IPS-15b (cell line): ENCODE data around the gene TIMP3.
"Not testable (repeated sequence)": the region's sequence is repeated elsewhere in the genome, so short reads cannot be mapped to it uniquely, and the experiment has no call there.

ENCODE experiments used
- H3K27me3 ChIP-seq: one replicate; pipeline ENCODE4 v1.6.1; 2013; ENCODE audit warnings: low read length; ENCODE audit not compliant: control insufficient read depth, insufficient read depth
- H3K36me3 ChIP-seq: one replicate; pipeline ENCODE4 v1.6.1; 2013; ENCODE audit warnings: low read length; ENCODE audit not compliant: control insufficient read depth, insufficient read depth
- H3K4me1 ChIP-seq: one replicate; pipeline ENCODE4 v1.6.1; 2013; ENCODE audit warnings: mild to moderate bottlenecking, low read length; ENCODE audit not compliant: control insufficient read depth, insufficient read depth
- H3K4me3 ChIP-seq: one replicate; pipeline ENCODE4 v1.5.1; 2013; ENCODE audit warnings: low read depth, low read length
- H3K9ac ChIP-seq: one replicate; pipeline ENCODE4 v1.6.1; 2013; ENCODE audit warnings: low read depth, mild to moderate bottlenecking, low read length
- H3K9me3 ChIP-seq: one replicate; pipeline ENCODE4 v1.6.1; 2013; ENCODE audit warnings: mild to moderate bottlenecking, low read length; ENCODE audit not compliant: control insufficient read depth, insufficient read depth

Gene TIMP3

DNA sequence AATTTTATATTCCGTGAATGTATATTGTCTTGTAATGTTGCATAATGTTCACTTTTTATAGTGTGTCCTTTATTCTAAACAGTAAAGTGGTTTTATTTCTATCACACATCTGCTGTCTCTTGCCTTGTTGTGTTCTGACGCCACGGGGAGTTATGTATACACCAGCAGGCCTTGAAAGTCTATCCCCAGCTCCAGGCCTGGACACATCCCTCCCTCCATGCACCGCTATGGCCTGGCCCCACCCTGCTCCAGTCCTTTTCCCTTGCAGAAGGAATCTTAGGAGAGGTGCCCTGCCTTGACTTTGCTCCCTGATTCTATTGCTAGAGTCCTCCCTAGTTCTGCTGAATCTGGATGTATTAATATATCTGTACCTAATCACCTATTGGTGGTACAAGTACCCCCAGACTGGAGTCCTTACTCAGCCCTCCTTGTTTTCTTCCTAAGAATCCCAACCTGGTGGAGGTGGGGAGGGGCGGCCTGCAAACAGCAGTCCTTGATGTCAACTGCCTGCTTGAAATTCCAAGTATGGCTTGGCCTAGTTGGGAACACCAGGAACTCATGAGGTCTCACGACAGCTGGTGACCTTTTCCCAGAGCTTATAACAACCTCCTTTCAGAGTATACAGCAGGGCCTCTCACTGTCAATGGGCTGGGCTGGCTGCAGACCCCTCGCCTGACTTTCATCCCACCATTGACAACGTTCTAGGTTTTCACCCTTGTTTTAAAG lies 61.6 kb downstream of the TIMP3 start:
- H3K9me3 ChIP-seq = no peaks in the 10 kb centered on the region
- no peak overlapping the region for H3K4me3 ChIP-seq
- peaks cover 6% of the 10 kb centered on the region for H3K36me3 ChIP-seq
- no peaks in the 10 kb centered on the region for H3K27me3 ChIP-seq
- no peaks in the 10 kb centered on the region for H3K4me1 ChIP-seq
- H3K9ac ChIP-seq = no peak overlapping the region

- Histone ChIP-seq H3K9me3 (no peaks in the 10 kb centered on the region), H3K4me1 (no peaks in the 10 kb centered on the region), H3K27me3 (no peaks in the 10 kb centered on the region), H3K36me3 (peaks cover 4% of the 10 kb centered on the region), H3K9ac (no peak overlapping the region), H3K4me3 (no peak overlapping the region)
Observed at GRCh38 chr22:32864041-32864440, 62.5 kb downstream of the TIMP3 start.

GRCh38 chr22:32864596-32864995 lies 63.1 kb downstream of the TIMP3 start:
- no peaks in the 10 kb centered on the region for H3K4me1 ChIP-seq

GRCh38 chr22:32866953-32867352 lies 65.4 kb downstream of the TIMP3 start:
- Histone ChIP-seq H3K36me3 (peaks cover 2% of the 10 kb centered on the region), H3K4me1 (no peaks in the 10 kb centered on the region), H3K9me3 (no peaks in the 10 kb centered on the region), H3K4me3 (no peak overlapping the region), H3K9ac (no peak overlapping the region), H3K27me3 (no peaks in the 10 kb centered on the region)

More at GRCh38 chr22:32864596-32864995, 63.1 kb downstream of the TIMP3 start:
- Histone ChIP-seq H3K9ac (no peak overlapping the region), H3K9me3 (no peaks in the 10 kb centered on the region), H3K4me3 (no peak overlapping the region), H3K36me3 (peaks cover 4% of the 10 kb centered on the region), H3K27me3 (no peaks in the 10 kb centered on the region)

DNA sequence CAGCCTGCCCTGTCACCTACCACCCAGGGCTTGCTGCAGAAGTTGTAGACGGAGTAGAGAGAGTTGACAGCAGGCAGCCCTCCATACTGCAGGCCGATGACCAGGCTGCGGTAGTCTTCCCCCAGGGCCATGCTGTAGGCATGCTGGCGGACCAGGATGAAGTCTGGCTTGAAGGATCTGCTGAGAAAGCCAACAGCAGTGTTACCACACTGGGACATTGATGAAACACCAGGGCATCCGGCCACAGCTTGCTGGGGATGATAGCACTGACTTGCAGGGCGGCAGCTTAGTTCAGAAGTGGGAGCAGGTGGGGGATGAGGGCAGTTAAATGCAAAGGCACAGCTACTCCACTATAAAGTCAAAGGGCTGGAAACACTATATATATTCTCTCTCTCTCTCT lies 67.4 kb downstream of the TIMP3 start:
- H3K36me3 ChIP-seq = no peaks in the 10 kb centered on the region
- H3K9ac ChIP-seq = no peak overlapping the region
- no peaks in the 10 kb centered on the region for H3K4me1 ChIP-seq
- no peak overlapping the region for H3K4me3 ChIP-seq
- H3K27me3 ChIP-seq = no peaks in the 10 kb centered on the region
- H3K9me3 ChIP-seq = no peaks in the 10 kb centered on the region

- Histone ChIP-seq H3K4me1 (no peaks in the 10 kb centered on the region), H3K9ac (no peak overlapping the region), H3K9me3 (no peaks in the 10 kb centered on the region), H3K27me3 (no peaks in the 10 kb centered on the region), H3K36me3 (peaks cover 5% of the 10 kb centered on the region), H3K4me3 (no peak overlapping the region)
Observed at GRCh38 chr22:32870474-32870873, 69.0 kb downstream of the TIMP3 start.

DNA sequence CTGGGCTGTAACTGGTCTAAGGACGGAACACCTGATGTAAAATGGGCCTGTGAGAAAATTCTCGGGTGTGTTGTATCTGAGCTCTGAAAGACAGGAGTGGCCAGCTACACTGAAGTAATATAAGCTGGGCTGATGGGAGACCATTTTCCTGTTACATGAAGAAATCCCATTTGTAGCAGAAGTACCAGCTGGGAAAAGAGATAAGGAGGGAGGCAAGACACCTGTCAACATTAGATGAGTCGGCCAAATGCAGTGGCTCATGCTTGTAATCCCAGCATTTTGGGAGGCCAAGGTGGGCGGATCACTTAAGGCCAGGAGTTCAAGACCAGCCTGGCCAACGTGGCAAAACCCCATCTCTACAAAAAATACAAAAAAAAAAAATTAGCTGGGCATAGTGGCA lies 72.1 kb downstream of the TIMP3 start:
- H3K9ac ChIP-seq, H3K4me3 ChIP-seq, H3K36me3 ChIP-seq, H3K9me3 ChIP-seq, H3K4me1 ChIP-seq, H3K27me3 ChIP-seq: not testable (repeated sequence)

DNA sequence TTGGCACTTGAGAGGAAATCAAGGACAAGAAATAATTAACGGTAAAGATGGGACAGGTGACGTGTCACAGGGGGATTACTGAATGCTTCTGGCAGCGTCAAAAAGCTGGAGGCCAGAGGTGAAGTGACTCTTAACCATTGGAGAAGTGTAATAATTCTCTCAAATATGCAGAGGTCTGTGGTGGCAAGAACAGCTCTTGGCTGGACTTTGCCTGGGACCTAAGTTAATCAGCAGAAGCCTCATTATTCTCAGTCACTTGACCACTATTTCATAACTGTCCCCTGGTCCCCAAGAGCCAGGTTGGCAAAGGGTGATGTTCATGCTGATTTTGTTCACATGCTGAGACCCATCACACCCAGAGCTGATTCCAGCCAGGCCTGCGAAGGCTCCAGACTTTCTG lies 72.9 kb downstream of the TIMP3 start:
- H3K4me3 ChIP-seq = no peak overlapping the region

GRCh38 chr22:32874976-32875375 lies 73.5 kb downstream of the TIMP3 start:
- no peak overlapping the region for H3K4me3 ChIP-seq
- H3K27me3 ChIP-seq = no peaks in the 10 kb centered on the region
- H3K4me1 ChIP-seq = no peaks in the 10 kb centered on the region
- no peak overlapping the region for H3K9ac ChIP-seq
- no peaks in the 10 kb centered on the region for H3K9me3 ChIP-seq
- H3K36me3 ChIP-seq = peaks cover 5% of the 10 kb centered on the region

More for the DNA sequence above, 72.9 kb downstream of the TIMP3 start:
- Histone ChIP-seq H3K9ac (no peak overlapping the region), H3K27me3 (no peaks in the 10 kb centered on the region), H3K36me3 (peaks cover 5% of the 10 kb centered on the region), H3K9me3 (no peaks in the 10 kb centered on the region), H3K4me1 (no peaks in the 10 kb centered on the region)

- Histone ChIP-seq H3K36me3 (peaks cover 5% of the 10 kb centered on the region), H3K4me1 (no peaks in the 10 kb centered on the region)
Observed at GRCh38 chr22:32876516-32876915, 75.0 kb downstream of the TIMP3 start.

DNA sequence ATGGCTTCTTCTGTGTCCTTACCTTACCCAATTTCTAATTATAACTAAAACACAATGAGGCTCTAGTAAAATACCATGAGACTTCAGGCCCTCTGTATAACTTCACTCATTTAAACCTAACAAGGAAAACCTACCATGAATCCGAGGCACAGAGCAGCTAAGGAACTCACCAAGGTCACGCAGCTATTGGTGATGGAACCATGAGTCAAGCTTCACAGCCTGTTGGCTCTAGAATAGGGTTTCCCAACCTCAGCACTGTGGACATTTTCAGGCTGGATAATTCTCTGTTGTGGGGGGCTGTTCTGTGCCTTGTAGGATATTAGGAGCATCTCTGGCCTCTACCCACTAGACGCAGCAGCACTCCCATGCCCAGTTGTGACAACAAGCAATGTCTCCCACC lies 75.7 kb downstream of the TIMP3 start:
- H3K9ac ChIP-seq = no peak overlapping the region
- no peak overlapping the region for H3K4me3 ChIP-seq
- no peaks in the 10 kb centered on the region for H3K4me1 ChIP-seq
- H3K9me3 ChIP-seq = no peaks in the 10 kb centered on the region
- H3K27me3 ChIP-seq = no peaks in the 10 kb centered on the region
- peaks cover 5% of the 10 kb centered on the region for H3K36me3 ChIP-seq

More at GRCh38 chr22:32876516-32876915, 75.0 kb downstream of the TIMP3 start:
- Histone ChIP-seq H3K9ac (no peak overlapping the region), H3K4me3 (no peak overlapping the region), H3K9me3 (no peaks in the 10 kb centered on the region), H3K27me3 (no peaks in the 10 kb centered on the region)

DNA sequence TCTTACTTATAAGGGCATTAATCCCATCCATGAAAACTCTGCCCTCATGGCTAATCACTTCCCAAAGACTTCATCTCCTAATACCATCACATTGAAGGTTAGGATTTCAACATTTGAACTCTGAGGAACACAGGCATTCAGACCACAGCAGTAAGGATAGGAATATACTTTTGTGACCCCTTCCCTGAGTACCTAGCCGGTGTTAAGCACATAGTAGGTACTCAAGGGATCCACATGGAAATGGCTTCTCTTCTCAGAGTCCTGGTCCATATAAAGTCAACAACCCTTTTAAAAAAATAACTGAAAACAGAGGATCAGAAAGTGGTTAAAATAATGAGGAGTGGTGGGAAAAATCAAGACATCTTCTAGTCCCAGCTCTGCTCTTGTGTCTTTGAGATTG lies 78.0 kb downstream of the TIMP3 start:
- no peaks in the 10 kb centered on the region for H3K27me3 ChIP-seq
- peaks cover 3% of the 10 kb centered on the region for H3K36me3 ChIP-seq
- H3K4me3 ChIP-seq = no peak overlapping the region
- no peak overlapping the region for H3K9ac ChIP-seq
- H3K9me3 ChIP-seq = no peaks in the 10 kb centered on the region
- no peaks in the 10 kb centered on the region for H3K4me1 ChIP-seq
